Measurements from ENCODE around the gene HGFAC. TPM values are rescaled to one million over a fixed set of nuclear protein-coding genes. Genes with fewer than 3 reads are reported as not detected.
"Not testable (repeated sequence)": the region's sequence is repeated elsewhere in the genome, so short reads cannot be mapped to it uniquely, and the experiment has no call there.

The HGFAC gene
- total RNA-seq, 4 donors from 2014 or later = 0.52 to 2.3 TPM; not detected in 2

GRCh38 chr4:3407930-3408792 is 33.6 kb upstream of the HGFAC start:
- no peak for DNase-seq (ENCODE audit: extremely low spot score)
- Histone ChIP-seq H3K27me3 (no peaks in the 10 kb centered on the region), H3K4me1 (peaks cover 0 to under 1% (median 0%) of the 10 kb centered on the region in 4 donors), H3K4me3 (no peak overlapping the region), H3K36me3 (no peaks in the 10 kb centered on the region), H3K9me3 (no peaks in the 10 kb centered on the region), H3K27ac (replicated peaks in 1 of 4) (no peak overlapping the region)
- no peak for TF ChIP-seq EP300 (IDR thresholded peaks at IDR 0.05)
- no peak for TF ChIP-seq CTCF (IDR thresholded peaks at IDR 0.05)
- intact Hi-C loops (cut with DNase I) = no loop called here
- WGBS = 89% methylated on average over 21 of the region's 26 CpGs

- DNase-seq (ENCODE audit: extremely low spot score) = no peak
- no peak for TF ChIP-seq POLR2A (IDR thresholded peaks at IDR 0.05; ENCODE audit: low read depth)
- TF ChIP-seq CTCF (IDR thresholded peaks at IDR 0.05) = no peak
- TF ChIP-seq POLR2AphosphoS5 (IDR thresholded peaks at IDR 0.05) = no peak
- TF ChIP-seq EP300 (IDR thresholded peaks at IDR 0.05) = no peak
- Histone ChIP-seq H3K9me3 (no peaks in the 10 kb centered on the region), H3K27ac (replicated peaks in 1 of 4) (no peak overlapping the region), H3K4me3 (no peak overlapping the region), H3K27me3 (no peaks in the 10 kb centered on the region), H3K4me1 (peaks cover 0 to 3% (median under 1%) of the 10 kb centered on the region in 4 donors), H3K36me3 (no peaks in the 10 kb centered on the region)
- 87% methylated on average over 8 of the region's 8 CpGs for WGBS
- intact Hi-C loops (cut with DNase I) = no loop called here
Observed at GRCh38 chr4:3408793-3409330, 32.9 kb upstream of the HGFAC start.

GRCh38 chr4:3409571-3410091 is 32.1 kb upstream of the HGFAC start:
- TF ChIP-seq POLR2A (IDR thresholded peaks at IDR 0.05; ENCODE audit: low read depth) (no peak), POLR2AphosphoS5 (IDR thresholded peaks at IDR 0.05) (no peak), EP300 (IDR thresholded peaks at IDR 0.05) (no peak), CTCF (IDR thresholded peaks at IDR 0.05) (no peak)
- Histone ChIP-seq H3K4me1 (peaks cover 0 to 11% (median 5%) of the 10 kb centered on the region in 4 donors), H3K4me3 (no peak overlapping the region), H3K36me3 (peaks cover 0 to 4% (median 0%) of the 10 kb centered on the region in 4 donors), H3K9me3 (no peaks in the 10 kb centered on the region), H3K27me3 (no peaks in the 10 kb centered on the region), H3K27ac (replicated peaks in 1 of 4) (no peak overlapping the region)
- 86% methylated on average over 8 of the region's 15 CpGs for WGBS
- DNase-seq (ENCODE audit: extremely low spot score) = no peak
- intact Hi-C loops (cut with DNase I) = no loop called here

GRCh38 chr4:3410401-3411135 is 31.2 kb upstream of the HGFAC start:
- TF ChIP-seq POLR2A (IDR thresholded peaks at IDR 0.05; ENCODE audit: low read depth) (no peak), EP300 (IDR thresholded peaks at IDR 0.05) (no peak), POLR2AphosphoS5 (IDR thresholded peaks at IDR 0.05) (no peak), CTCF (IDR thresholded peaks at IDR 0.05) (no peak)
- intact Hi-C loops (cut with DNase I) = no loop called here
- Histone ChIP-seq H3K4me1 (peaks cover 0 to 11% (median 5%) of the 10 kb centered on the region in 4 donors), H3K27me3 (no peaks in the 10 kb centered on the region), H3K36me3 (peaks cover 0 to 7% (median 3%) of the 10 kb centered on the region in 4 donors), H3K9me3 (no peaks in the 10 kb centered on the region), H3K27ac (replicated peaks in 1 of 4) (no peak overlapping the region), H3K4me3 (no peak overlapping the region)
- WGBS = 92% methylated on average over 22 of the region's 22 CpGs
- no peak for DNase-seq (ENCODE audit: extremely low spot score)

GRCh38 chr4:3411190-3411589 is 30.6 kb upstream of the HGFAC start:
- WGBS = 93% methylated on average over 17 of the region's 17 CpGs
- Histone ChIP-seq H3K4me1 (peaks cover 0 to 11% (median 5%) of the 10 kb centered on the region in 4 donors), H3K36me3 (peaks cover 0 to 13% (median 9%) of the 10 kb centered on the region in 4 donors)
- H3K27me3 ChIP-seq; H3K27ac ChIP-seq (replicated peaks in 1 of 4); intact Hi-C loops (cut with DNase I); H3K4me3 ChIP-seq; DNase-seq (ENCODE audit: extremely low spot score); H3K9me3 ChIP-seq: not testable (repeated sequence)
